Adipose tissue (tissue), 3 donors: ENCODE results near the gene XPO6. TPM values are rescaled to one million over a fixed set of nuclear protein-coding genes. Genes with fewer than 3 reads are reported as not detected.

Experiments
- H3K27ac ChIP-seq: one replicate; pipeline ENCODE4 v1.5.1; 2013; ENCODE audit warnings: low read depth, low read length
- WGBS, 3 donors: extraction: QIAGEN DNeasy Blood & Tissue Kit; methylation state at CpG; one replicate each; pipeline ENCODE4 v1.1.7; 2013; 5-methylcytosine and 5-hydroxymethylcytosine counted together
- polyA plus RNA-seq, 3 donors: library from polyadenylated mRNA; stranded (reverse); fragments of 200-250 nt; gene quantifications; one replicate each; pipeline ENCODE4 v1.2.3, GENCODE V29; 2013
- donor health status: healthy with polysubstance abuse.
- donor health status: Bipolar disorder and iron deficiency.
- donor health status: healthy.

The XPO6 gene
- polyA plus RNA-seq, 3 donors, result 36.8 to 69.4 (median 55.1) TPM

- no peak overlapping the region for H3K27ac ChIP-seq
- WGBS, 3 donors, result 1% methylated on average over 43 to 99 of the region's 99 CpGs
Measured at GRCh38 chr16:28062847-28063521, 148.8 kb downstream of the XPO6 start.

DNA sequence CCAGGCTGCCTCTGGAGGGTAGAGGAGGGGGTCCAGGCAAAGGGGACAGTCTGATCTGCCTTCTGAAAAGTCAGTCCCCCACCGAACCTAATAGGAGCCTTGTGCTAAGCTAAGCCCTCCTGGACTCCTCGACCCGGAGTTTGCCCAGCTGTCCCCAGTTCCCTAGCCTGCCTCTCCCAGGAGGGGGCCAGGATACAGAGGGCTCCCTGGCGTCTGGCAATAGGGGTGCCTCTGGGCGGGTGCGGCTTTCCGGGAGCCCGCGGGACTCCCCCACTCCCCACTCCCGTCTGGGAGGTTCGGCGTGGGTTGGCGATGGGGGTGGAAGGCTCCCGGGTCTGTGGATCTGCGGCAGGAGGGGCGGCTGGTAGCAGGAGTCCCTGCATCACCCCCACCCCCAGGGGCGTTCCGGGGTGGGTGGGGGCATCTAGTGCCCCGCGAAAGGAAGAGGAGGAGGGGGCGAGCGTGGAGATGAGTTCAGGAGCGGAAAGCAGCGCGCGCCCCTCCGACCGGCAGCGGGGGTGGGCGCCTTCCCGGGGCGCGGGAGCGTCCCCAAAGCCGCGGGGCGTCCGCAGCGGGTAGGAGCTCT, 149.4 kb downstream of the XPO6 start:
- H3K27ac ChIP-seq, result no peak overlapping the region
- 9 to 12% (median 11%) methylated on average over 22 to 39 of the region's 39 CpGs for WGBS, 3 donors

DNA sequence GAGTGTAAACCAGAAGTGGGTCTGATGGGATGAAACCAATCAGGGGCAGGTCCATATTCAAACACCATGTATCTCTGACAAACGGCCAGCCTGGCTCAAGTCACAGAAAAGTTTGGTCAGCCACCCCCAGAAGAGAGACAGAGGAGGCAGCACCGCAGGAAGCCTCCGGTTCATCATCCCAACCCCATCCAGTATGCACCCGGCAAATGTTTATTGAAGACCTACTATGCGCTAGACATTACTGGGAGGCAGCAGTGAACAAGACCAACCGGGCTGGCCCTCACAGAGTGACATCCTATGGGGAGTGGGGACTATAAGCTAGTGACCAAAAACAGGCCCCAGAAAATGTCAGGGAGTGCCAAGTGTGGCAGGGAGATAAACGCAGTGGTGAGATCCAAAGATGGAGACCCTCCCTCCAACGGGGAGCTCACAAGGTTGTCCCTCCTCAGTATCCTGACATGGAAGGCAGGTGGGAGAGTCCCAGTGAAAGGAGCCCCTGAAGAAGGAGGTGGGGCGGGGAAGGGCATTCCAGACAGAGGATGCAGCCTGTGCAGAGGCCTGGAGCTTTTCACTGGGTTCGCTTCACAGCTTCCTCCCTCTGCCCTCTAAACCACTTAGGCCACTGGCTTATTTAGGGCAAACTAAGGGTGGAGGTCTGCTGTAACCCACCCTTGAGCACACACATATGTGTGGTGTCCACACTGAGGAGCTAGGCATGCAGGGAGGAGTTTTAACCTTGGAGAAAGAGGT, 150.2 kb downstream of the XPO6 start:
- no peak overlapping the region for H3K27ac ChIP-seq
- whole genome bisulfite sequencing, 3 donors, result 62 to 85% (median 76%) methylated on average over 10 of the region's 10 CpGs

GRCh38 chr16:28059841-28060575, 151.8 kb downstream of the XPO6 start:
- 18 to 30% (median 24%) methylated on average over 12 of the region's 12 CpGs for WGBS, 3 donors
- no peak overlapping the region for H3K27ac ChIP-seq

DNA sequence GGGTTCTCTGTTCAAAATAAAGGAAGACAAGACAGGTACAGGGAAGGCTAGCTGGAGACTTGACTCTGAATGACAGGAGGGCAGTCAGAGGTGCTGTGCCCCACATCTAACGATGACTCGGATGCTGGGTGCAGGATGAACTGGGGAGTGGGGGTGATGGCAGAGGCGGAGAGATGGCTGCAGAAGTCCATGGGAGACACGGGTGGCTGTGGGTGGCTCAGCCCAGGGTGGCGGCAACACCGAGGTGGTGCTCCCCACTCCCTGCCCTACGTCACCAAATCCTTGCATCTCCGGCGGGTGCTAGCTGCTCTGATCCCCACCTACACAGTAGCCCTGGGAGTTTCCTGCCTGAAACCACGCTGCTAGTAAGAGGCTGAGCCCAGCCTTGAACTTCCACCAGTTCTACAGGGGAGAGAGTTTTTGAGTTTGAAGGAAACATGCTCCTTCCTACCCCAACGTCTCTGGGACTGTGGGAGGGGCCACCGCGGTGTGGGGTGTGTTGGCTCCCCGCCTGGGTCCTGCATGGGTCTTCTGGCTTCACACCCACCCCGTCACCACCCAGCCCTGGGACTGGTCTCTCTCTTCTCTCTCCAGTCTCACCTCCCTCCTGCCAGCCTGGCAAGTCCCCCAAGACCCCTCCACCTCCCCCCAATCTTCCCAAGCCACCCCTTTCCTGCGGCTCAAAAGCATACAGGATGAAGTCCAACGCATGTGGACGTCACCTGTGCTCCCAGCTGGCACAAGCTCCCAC, 152.8 kb downstream of the XPO6 start:
- H3K27ac ChIP-seq, result no peak overlapping the region
- 51 to 59% (median 57%) methylated on average over 18 of the region's 18 CpGs for WGBS, 3 donors

DNA sequence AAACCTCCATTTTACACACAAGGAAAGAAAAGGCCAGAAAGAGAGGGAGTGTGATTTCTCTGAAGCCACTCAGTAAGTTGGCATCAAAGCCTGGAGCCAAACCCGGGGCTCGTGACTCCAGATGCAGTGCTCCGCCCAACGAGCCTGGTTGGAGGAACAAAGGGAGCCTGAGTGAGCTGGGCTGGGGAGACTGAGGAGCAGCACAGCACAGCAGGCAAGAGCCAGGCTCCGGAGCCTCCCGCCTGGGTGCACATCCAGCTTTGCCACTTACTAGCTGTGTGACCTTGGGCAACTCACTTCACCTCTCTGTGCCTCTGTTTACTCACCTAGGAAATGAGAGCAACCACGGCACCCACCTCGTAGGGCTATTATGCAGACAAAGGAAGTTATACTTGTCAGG, 153.8 kb downstream of the XPO6 start:
- WGBS, 3 donors, result 71 to 82% (median 78%) methylated on average over 8 of the region's 8 CpGs
- no peak overlapping the region for H3K27ac ChIP-seq

DNA sequence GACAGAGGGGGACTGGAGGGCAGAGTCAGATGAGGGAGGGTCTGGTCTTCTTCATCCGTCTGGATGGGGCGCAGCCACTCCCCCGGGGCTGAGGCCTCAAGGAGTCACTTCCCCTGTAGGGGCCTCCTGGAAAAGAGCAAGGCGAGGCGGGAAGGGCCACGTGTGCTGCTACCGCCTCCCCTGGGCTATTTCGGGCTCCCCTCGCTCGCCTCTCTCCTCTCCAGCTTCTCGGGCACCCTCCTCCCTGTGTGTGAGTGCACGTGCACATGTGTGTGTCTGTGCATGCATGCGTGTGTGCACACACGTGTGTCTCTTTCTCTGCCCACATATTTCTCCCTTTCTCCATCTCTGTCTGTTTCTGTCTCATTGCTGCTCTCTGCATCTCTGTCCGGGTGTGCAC, 158.3 kb downstream of the XPO6 start:
- 24 to 38% (median 25%) methylated on average over 13 to 15 of the region's 15 CpGs for WGBS, 3 donors

GRCh38 chr16:28052274-28053128, 159.3 kb downstream of the XPO6 start:
- no peak overlapping the region for H3K27ac ChIP-seq
- 60 to 85% (median 76%) methylated on average over 8 of the region's 8 CpGs for WGBS, 3 donors

More for the DNA sequence above, 158.3 kb downstream of the XPO6 start:
- no peak overlapping the region for H3K27ac ChIP-seq

DNA sequence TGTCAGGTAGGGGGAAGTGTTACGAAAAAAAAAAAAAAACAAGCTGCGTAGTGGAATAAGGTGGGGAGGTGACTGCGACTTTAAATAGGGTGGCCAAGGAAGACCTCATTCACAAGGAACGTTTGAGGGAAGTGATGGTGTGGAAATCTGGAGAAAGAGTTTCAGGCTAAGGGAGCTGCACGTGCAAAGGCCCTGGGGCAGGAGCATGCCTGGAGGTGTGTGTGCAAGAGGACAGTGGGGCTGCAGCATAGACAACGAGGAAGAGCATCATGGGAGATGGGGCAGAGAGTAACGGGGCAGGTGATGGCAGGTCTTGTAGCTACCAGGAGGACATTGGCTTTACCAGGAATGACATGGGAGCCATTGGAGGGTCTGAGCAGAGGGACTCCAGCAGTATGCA, 160.3 kb downstream of the XPO6 start:
- WGBS, 3 donors, result 74 to 85% (median 83%) methylated on average over 7 of the region's 7 CpGs
- no peak overlapping the region for H3K27ac ChIP-seq

Other genes starting within 250 kb of the XPO6 start
- under 1 TPM in 2 of 3 donors, not detected in 1; 0.10 to 0.11 TPM for gene GSG1L, start 148.3 kb downstream of the XPO6 start, polyA plus RNA-seq
- gene SBK1, start 80.6 kb upstream of the XPO6 start, polyA plus RNA-seq, result 1 to 10 TPM in 1 of 3 donors, under 1 TPM in 1, not detected in 1; 0.09 to 1.2 TPM
- gene NPIPB6, start 151.5 kb upstream of the XPO6 start, polyA plus RNA-seq, result 1 to 10 TPM in 1 of 3 donors, under 1 TPM in 2; 0.12 to 1.6 (median 0.43) TPM
- gene EIF3CL, start 191.9 kb upstream of the XPO6 start, polyA plus RNA-seq, result 10 to 100 TPM; 54.1 to 75.7 (median 68.7) TPM